ENCODE results near the gene CDK13. TPM values are rescaled to one million over a fixed set of nuclear protein-coding genes. Genes with fewer than 3 reads are reported as not detected.

The CDK13 gene
- total and polyA plus RNA-seq, 9 of the 15 experiments (the other 6 are each of a cell fraction or from before 2014, with no cell fraction given): 9.8 to 46.1 (median 32.4) TPM

DNA sequence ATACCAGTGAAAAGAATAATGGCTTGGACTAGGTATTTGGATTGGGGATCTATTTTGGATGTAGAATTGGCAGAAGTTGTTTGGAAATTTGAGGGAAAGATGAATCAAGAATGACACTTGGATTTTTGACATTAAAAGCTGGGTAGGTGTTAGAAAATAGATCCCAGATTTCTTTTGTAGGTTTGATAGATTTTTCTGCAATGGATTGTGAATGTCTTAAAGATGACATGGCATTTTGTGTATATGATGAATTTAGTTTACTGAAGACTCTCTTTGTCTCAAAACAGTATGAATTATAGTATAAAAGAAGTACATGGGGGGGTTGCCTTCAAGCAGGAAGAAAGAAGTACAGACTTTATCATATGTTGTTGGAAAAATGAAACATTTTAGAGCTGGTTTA is 108.6 kb downstream of the CDK13 start (continued):
- TF ChIP-seq, protein P1, sequence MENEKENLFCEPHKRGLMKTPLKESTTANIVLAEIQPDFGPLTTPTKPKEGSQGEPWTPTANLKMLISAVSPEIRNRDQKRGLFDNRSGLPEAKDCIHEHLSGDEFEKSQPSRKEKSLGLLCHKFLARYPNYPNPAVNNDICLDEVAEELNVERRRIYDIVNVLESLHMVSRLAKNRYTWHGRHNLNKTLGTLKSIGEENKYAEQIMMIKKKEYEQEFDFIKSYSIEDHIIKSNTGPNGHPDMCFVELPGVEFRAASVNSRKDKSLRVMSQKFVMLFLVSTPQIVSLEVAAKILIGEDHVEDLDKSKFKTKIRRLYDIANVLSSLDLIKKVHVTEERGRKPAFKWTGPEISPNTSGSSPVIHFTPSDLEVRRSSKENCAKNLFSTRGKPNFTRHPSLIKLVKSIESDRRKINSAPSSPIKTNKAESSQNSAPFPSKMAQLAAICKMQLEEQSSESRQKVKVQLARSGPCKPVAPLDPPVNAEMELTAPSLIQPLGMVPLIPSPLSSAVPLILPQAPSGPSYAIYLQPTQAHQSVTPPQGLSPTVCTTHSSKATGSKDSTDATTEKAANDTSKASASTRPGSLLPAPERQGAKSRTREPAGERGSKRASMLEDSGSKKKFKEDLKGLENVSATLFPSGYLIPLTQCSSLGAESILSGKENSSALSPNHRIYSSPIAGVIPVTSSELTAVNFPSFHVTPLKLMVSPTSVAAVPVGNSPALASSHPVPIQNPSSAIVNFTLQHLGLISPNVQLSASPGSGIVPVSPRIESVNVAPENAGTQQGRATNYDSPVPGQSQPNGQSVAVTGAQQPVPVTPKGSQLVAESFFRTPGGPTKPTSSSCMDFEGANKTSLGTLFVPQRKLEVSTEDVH (IDR thresholded peaks at IDR 0.05; ENCODE audit: low read depth, partially characterized antibody): no peak
- TF ChIP-seq L3MBTL2 (IDR thresholded peaks at IDR 0.05) (peak; percentile 60; the same call in 1 of the 2 replicates), ZBTB8A (IDR thresholded peaks at IDR 0.05; ENCODE audit: partially characterized antibody) (no peak), BMI1 (IDR thresholded peaks at IDR 0.05; ENCODE audit: low read length) (no peak), POLR3G (IDR thresholded peaks at IDR 0.05; ENCODE audit: extremely low read depth, insufficient read length, insufficient replicate concordance) (no peak), RAD51 (IDR thresholded peaks at IDR 0.05; ENCODE audit: borderline replicate concordance, low read depth) (no peak), SMARCC2 (IDR thresholded peaks at IDR 0.05; ENCODE audit: low read depth) (no peak), NR3C1 (CRISPR knock-in tag; IDR thresholded peaks at IDR 0.05) (no peak), ZNF766 (CRISPR knock-in tag; conservative IDR thresholded peaks at IDR 0.05) (no peak), NFE2 (IDR thresholded peaks at IDR 0.05; ENCODE audit: low read depth) (peak; percentile 96), SMARCB1 (IDR thresholded peaks at IDR 0.05; ENCODE audit: insufficient read length, low read depth) (no peak), ZBTB17 (CRISPR knock-in tag; IDR thresholded peaks at IDR 0.05) (peak; percentile 98), SNRNP70 (optimal IDR thresholded peaks at IDR 0.05; ENCODE audit: low read depth, low read length) (no peak), MAFG (tag; conservative IDR thresholded peaks at IDR 0.05) (peak; percentile 96), BRD4 (IDR thresholded peaks at IDR 0.05) (no peak), PHB2 (IDR thresholded peaks at IDR 0.05; ENCODE audit: low read depth) (no peak), NCOR1 (IDR thresholded peaks at IDR 0.05) (no peak), CTBP1 (IDR thresholded peaks at IDR 0.05; ENCODE audit: borderline replicate concordance) (no peak), ARID1B (IDR thresholded peaks at IDR 0.05) (0 out of 2 replicates have a peak, but pooled peaks have one; percentile 9)
- TF ChIP-seq, protein P2, sequence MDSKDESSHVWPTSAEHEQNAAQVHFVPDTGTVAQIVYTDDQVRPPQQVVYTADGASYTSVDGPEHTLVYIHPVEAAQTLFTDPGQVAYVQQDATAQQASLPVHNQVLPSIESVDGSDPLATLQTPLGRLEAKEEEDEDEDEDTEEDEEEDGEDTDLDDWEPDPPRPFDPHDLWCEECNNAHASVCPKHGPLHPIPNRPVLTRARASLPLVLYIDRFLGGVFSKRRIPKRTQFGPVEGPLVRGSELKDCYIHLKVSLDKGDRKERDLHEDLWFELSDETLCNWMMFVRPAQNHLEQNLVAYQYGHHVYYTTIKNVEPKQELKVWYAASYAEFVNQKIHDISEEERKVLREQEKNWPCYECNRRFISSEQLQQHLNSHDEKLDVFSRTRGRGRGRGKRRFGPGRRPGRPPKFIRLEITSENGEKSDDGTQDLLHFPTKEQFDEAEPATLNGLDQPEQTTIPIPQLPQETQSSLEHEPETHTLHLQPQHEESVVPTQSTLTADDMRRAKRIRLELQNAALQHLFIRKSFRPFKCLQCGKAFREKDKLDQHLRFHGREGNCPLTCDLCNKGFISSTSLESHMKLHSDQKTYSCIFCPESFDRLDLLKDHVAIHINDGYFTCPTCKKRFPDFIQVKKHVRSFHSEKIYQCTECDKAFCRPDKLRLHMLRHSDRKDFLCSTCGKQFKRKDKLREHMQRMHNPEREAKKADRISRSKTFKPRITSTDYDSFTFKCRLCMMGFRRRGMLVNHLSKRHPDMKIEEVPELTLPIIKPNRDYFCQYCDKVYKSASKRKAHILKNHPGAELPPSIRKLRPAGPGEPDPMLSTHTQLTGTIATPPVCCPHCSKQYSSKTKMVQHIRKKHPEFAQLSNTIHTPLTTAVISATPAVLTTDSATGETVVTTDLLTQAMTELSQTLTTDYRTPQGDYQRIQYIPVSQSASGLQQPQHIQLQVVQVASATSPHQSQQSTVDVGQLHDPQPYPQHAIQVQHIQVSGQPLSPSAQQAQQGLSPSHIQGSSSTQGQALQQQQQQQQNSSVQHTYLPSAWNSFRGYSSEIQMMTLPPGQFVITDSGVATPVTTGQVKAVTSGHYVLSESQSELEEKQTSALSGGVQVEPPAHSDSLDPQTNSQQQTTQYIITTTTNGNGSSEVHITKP (IDR thresholded peaks at IDR 0.05; ENCODE audit: partially characterized antibody): no peak
- TF ChIP-seq, protein P3, sequence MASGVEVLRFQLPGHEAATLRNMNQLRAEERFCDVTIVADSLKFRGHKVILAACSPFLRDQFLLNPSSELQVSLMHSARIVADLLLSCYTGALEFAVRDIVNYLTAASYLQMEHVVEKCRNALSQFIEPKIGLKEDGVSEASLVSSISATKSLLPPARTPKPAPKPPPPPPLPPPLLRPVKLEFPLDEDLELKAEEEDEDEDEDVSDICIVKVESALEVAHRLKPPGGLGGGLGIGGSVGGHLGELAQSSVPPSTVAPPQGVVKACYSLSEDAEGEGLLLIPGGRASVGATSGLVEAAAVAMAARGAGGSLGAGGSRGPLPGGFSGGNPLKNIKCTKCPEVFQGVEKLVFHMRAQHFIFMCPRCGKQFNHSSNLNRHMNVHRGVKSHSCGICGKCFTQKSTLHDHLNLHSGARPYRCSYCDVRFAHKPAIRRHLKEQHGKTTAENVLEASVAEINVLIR (CRISPR knock-in tag; IDR thresholded peaks at IDR 0.05): no peak
- TF ChIP-seq, protein P4, sequence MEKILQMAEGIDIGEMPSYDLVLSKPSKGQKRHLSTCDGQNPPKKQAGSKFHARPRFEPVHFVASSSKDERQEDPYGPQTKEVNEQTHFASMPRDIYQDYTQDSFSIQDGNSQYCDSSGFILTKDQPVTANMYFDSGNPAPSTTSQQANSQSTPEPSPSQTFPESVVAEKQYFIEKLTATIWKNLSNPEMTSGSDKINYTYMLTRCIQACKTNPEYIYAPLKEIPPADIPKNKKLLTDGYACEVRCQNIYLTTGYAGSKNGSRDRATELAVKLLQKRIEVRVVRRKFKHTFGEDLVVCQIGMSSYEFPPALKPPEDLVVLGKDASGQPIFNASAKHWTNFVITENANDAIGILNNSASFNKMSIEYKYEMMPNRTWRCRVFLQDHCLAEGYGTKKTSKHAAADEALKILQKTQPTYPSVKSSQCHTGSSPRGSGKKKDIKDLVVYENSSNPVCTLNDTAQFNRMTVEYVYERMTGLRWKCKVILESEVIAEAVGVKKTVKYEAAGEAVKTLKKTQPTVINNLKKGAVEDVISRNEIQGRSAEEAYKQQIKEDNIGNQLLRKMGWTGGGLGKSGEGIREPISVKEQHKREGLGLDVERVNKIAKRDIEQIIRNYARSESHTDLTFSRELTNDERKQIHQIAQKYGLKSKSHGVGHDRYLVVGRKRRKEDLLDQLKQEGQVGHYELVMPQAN (IDR thresholded peaks at IDR 0.05; ENCODE audit: borderline replicate concordance): no peak
